GM21723 (cell line): ENCODE data around the gene FOXJ3.
"Not testable (repeated sequence)": the region's sequence is repeated elsewhere in the genome, so short reads cannot be mapped to it uniquely, and the experiment has no call there.

Experiments
- ATAC-seq: cut with Tn5 transposase; IDR thresholded peaks from one replicate; pipeline ENCODE4 v1.9.1; 2021; ENCODE audit warnings: mild to moderate bottlenecking, moderate library complexity; ENCODE audit not compliant: unreplicated experiment

FOXJ3 gene

DNA sequence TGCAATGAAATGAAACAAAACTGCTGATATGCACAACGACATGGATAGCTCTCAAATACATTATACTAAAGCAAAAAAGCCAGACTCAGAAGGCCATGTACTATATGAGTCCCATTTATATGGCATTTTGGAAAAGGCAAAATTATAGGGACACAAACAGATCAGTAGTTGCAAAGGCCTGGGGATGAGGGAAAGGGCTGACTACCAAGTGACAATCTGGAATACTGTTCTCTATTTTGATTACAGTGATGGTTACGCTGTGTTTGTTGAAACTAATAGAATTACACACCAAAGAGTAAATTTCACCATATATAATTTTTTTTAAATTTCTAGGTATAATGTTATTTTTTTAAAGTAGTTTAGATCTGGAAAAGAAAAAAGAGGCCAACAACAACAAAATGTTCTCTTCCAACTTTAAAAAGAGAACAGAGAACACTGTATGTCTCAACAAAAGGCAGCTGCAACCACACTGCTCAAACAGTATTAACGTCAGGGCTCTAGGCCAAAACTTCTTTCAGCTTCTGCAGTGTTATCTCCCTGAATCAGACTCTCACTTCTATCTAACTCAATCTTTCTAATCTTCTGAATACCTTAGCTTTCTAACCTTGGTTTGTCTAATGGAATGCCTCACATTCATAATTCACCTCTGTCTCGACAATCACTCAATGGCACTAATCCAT is 75.8 kb downstream of the FOXJ3 start:
- peak; percentile 64 for ATAC-seq

- no peak for ATAC-seq
Measured at GRCh38 chr1:42258218-42258617, 76.8 kb downstream of the FOXJ3 start.

DNA sequence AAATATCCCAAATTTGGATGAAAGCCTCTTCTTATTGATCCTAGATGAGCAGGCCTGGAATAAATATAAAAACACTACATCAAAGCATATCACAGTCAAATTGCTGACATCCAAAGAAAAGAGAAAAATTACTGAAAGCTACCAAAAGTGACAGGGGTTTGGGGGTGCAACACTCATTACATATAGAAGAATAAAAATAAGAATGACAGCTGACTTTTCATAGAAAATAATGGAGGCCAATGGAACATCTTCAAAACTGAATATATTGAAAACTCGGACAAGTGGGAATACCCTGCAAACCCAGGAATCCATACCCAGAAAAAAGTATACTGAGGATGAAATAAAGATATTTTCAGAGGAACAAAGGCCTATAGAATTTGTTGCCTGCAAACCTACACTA is 84.0 kb downstream of the FOXJ3 start:
- no peak for ATAC-seq

DNA sequence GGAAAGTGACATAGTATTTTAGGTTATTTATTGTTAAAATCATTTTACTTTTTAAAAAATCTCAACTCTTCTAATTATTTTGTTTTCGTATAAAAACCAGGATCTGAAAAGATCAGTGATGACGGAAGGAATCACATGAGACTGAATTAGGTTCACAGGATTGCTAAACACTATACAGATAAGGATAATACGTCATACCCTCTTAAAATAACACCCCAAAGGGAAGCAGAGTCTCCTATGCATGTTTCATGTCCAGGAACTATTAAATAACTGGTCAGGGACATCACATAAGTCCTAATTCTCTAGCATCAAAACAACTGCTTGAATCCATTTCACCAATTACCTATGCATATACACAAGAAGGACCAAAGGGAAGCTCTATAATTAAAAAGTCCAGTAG is 84.9 kb downstream of the FOXJ3 start:
- ATAC-seq = no peak

GRCh38 chr1:42240966-42241755 is 93.9 kb downstream of the FOXJ3 start:
- ATAC-seq = no peak

- no peak for ATAC-seq
Measured at GRCh38 chr1:42239555-42239954, 95.5 kb downstream of the FOXJ3 start.

- no peak for ATAC-seq
Measured at GRCh38 chr1:42239041-42239440, 96.0 kb downstream of the FOXJ3 start.

DNA sequence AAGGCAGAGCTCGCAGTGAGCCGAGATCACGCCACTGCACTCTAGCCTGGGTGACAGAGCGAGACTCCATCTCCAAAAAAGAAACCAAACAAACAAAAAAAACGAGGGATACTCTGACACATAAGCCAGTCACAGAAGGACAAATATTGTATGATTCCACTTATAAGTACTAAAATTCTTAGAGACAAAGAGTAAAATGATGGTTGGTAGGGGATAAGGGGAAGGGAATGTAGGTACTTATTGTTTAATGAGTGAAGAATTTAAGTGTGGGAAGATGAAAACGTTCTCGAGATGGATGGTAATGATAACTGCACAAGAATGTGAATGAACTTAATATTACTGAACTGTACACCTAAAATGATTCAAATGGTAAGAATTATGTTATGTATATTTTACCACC is 103.8 kb downstream of the FOXJ3 start:
- no peak for ATAC-seq

GRCh38 chr1:42228938-42229337 is 106.1 kb downstream of the FOXJ3 start:
- ATAC-seq = no peak

DNA sequence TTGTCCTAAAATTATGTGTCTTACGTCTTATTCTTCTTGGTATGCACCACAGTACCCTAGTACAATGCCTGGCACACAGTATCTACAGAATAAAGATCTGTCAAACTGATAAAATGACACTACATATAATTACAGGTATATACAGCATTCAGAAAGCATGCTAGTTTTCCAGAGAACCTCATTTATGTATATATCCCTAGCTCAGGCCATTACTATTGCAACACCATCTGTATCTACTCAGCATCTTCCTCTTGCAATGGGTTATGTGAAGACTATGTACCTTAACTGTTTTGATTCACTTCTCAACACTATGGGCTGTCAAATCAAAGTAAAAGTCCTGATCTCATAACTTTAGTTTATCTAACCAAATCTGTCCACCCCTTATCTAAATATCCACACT is 112.0 kb downstream of the FOXJ3 start:
- ATAC-seq = no peak

- ATAC-seq = no peak
Measured at GRCh38 chr1:42221952-42222606, 113.0 kb downstream of the FOXJ3 start.

DNA sequence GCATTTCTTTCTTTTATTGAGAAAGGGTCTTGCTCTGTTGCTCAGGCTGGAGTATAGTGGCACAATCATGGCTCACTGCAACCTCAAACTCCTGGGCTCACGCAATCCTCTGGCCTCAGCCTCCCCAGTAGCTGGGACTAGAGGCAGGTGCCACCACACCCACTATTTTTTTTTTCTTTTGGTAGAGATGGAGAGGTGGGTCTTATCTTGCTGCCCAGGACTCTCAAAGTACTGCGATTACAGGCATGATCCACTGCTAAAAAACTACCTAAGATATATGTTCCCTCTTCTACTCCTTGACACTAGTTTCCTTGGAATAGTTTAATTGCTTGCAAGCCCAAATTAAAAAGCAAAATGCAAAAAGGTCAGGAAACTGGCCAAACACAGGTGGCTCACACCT is 113.6 kb downstream of the FOXJ3 start:
- ATAC-seq = no peak

GRCh38 chr1:42219627-42220026 is 115.4 kb downstream of the FOXJ3 start:
- no peak for ATAC-seq

- no peak for ATAC-seq
Measured at GRCh38 chr1:42214447-42214871, 120.6 kb downstream of the FOXJ3 start.

- no peak for ATAC-seq
Measured at GRCh38 chr1:42211224-42211623, 123.8 kb downstream of the FOXJ3 start.

DNA sequence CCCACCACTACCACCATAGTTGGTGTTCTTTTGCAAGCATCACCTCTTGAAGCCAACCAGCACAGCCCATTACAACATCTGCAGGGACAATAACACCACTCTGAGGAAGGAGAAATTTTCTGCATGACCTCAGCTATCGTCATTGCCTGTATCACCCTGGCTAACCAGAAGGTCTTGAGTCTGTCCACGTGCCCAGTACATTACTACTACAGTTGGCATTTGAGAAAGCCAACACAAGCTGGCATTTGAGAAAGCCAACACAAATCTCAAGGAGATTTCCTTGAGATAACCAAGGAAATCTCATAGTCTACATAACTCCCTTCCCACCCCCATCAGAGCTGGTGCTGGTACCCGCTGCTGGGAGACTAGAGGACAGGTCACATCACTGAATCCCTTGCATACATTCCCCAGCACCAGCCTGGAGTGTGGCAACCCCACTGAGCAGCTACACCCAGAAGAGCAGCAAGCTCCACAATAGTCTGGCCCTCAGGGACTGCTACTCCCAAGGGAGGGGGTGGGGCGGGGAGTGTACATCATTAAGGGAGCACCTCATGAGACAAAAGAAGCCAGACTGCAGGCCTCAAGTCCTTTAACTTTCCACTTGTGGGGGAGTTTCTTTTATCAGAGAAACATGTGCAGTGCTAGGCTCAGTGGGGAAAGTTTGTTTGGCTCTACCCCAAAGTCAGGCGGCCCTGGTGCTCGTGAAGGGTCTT is 124.5 kb downstream of the FOXJ3 start:
- ATAC-seq = no peak

GRCh38 chr1:42209526-42210251 is 125.3 kb downstream of the FOXJ3 start:
- no peak for ATAC-seq

DNA sequence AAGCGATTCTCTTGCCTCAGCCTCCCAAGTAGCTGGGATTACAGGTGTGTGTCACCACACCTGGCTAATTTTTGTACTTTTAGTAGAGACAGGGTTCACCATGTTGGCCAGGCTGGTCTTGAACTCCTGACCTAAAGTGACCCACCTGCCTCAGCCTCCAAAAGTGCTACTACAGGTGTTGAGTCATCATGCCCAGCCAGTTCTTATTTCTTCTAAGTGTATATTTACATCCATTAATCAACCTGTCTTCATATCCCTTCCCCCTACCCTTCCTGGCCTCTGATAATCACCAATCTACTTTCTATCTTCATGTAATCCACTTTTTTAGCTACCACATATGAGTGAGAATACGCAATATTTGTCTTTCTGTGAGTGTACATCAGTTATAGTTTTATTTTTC is 128.1 kb downstream of the FOXJ3 start:
- not testable (repeated sequence) for ATAC-seq

DNA sequence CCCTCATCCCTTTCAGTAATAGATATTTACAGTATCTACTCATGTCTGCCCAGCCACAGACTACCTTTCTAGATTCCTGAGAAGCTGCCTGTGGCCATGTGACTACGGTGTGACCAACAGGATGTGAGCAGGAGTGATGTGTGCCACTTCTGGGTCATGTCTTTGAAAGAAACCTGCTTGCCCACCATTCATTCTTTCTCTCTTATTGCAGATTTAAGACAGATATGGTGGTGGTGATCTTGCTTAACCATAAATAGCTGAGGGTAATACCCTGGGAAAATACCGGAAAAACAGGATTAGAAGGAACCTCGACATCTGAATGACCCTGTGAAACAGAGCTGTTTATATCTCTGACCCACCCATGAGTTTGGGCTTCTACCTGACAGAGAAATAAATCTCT is 128.9 kb downstream of the FOXJ3 start:
- no peak for ATAC-seq

DNA sequence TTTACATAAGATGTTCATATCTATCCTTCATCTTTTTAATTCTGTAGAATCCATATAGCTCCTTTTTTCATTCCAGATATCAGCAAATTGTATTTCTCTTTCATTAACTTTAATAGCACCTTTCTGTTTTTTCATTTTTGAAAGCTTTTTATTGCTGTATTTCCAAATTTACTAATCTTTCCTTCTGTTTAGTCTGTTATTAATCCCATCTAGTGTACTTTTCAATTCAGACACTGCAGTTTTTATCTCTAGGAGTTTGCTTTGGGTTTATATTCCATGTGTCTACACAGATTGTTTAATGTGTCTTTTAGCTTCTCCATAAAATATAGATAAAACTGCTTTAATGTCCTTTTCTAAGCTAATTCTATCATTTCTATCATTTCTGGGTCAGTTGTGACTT is 133.0 kb downstream of the FOXJ3 start:
- ATAC-seq = no peak

DNA sequence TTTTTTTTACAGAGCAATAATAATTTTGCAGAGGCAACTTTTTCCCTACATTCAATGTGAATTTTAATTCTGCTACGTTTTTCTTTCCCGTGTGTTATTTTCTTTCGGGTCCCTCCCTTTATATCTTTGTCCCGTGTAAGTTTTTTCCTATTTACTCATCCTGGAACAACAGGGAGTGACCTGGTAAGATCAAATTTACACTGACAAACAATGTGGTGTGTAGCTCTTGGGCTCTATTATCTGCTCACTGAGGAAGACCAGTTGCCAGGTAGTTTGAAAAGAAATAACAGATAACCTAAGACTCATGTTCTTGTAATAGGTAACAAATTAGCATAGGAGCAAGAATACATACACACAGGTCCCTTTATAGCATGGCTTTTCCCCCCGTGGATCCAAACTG is 136.8 kb downstream of the FOXJ3 start:
- ATAC-seq = no peak
